GM23338 (cell line): ENCODE data around the gene VMAC. TPM values are rescaled to one million over a fixed set of nuclear protein-coding genes. Genes with fewer than 3 reads are reported as not detected.

Experiments used
- ATAC-seq: fragments of 200-7000 bp; cut with Tn5 transposase; 3 replicates; pipeline ENCODE4 v1.9.1; 2020
- DNase-seq: peaks from one replicate; pipeline ENCODE4 v3.0.0-alpha.2; 2015; ENCODE audit warnings: low spot score
- H2AFZ ChIP-seq: fragments of 200-600 bp; sonication (generic); 2 replicates; pipeline ENCODE4 v1.8.0; 2016; ENCODE audit warnings: antibody characterized with exemption, mild to moderate bottlenecking, moderate library complexity
- H3F3A ChIP-seq: fragments of 200-600 bp; sonication (generic); replicated peaks from 2 replicates; pipeline ENCODE4 v1.8.0; 2017; ENCODE audit warnings: antibody characterized with exemption, mixed run types, low read depth
- H3K27ac ChIP-seq: fragments of 200-600 bp; sonication (generic); 2 replicates; pipeline ENCODE4 v1.6.1; 2016; ENCODE audit warnings: low read depth
- H3K27me3 ChIP-seq: fragments of 200-600 bp; sonication (generic); 2 replicates; pipeline ENCODE4 v1.8.0; 2016; ENCODE audit warnings: mild to moderate bottlenecking, mixed run types, moderate library complexity; ENCODE audit not compliant: insufficient read depth
- H3K36me3 ChIP-seq: fragments of 200-600 bp; sonication (generic); 2 replicates; pipeline ENCODE4 v1.8.0; 2016; ENCODE audit warnings: mild to moderate bottlenecking; ENCODE audit not compliant: insufficient read depth
- H3K4me1 ChIP-seq: fragments of 200-600 bp; sonication (generic); 2 replicates; pipeline ENCODE4 v1.8.0; 2016; ENCODE audit warnings: mild to moderate bottlenecking, moderate library complexity; ENCODE audit not compliant: insufficient read depth
- H3K4me2 ChIP-seq: fragments of 200-600 bp; sonication (generic); 2 replicates; pipeline ENCODE4 v1.7.1; 2017; ENCODE audit warnings: mixed run types
- H3K4me3 ChIP-seq: fragments of 200-600 bp; sonication (generic); 2 replicates; pipeline ENCODE4 v1.6.1; 2016; ENCODE audit warnings: mixed run types
- H3K79me2 ChIP-seq: fragments of 200-600 bp; sonication (generic); replicated peaks from 2 replicates; pipeline ENCODE4 v1.8.0; 2017; ENCODE audit warnings: mild to moderate bottlenecking; ENCODE audit not compliant: insufficient read depth
- H3K9me2 ChIP-seq: fragments of 200-600 bp; sonication (generic); 2 replicates; pipeline ENCODE4 v1.8.0; 2017; ENCODE audit not compliant: insufficient read depth
- H4K20me1 ChIP-seq: fragments of 200-600 bp; sonication (generic); replicated peaks from 2 replicates; pipeline ENCODE4 v1.8.0; 2017; ENCODE audit warnings: mild to moderate bottlenecking; ENCODE audit not compliant: insufficient read depth
- H3K27ac Mint-ChIP-seq: 2 replicates; pipeline ENCODE4 v1.8.0; 2020; ENCODE audit warnings: inconsistent platforms, mild to moderate bottlenecking, moderate library complexity, mixed read lengths
- H3K27me3 Mint-ChIP-seq: 3 replicates; pipeline ENCODE4 v1.8.0; 2022; ENCODE audit warnings: low read depth, mild to moderate bottlenecking, moderate library complexity, mixed read lengths, inconsistent platforms; ENCODE audit not compliant: insufficient read depth, poor library complexity
- H3K36me3 Mint-ChIP-seq: 3 replicates; pipeline ENCODE4 v1.8.0; 2021; ENCODE audit warnings: low read depth, mild to moderate bottlenecking, inconsistent platforms, moderate library complexity, mixed read lengths
- H3K4me1 Mint-ChIP-seq: 3 replicates; pipeline ENCODE4 v1.8.0; 2020; ENCODE audit warnings: mild to moderate bottlenecking, inconsistent platforms, mixed read lengths
- H3K4me3 Mint-ChIP-seq: 3 replicates; pipeline ENCODE4 v1.8.0; 2021; ENCODE audit warnings: moderate library complexity, mild to moderate bottlenecking, inconsistent platforms, mixed read lengths
- H3K9me3 Mint-ChIP-seq: 3 replicates; pipeline ENCODE4 v1.8.0; 2020; ENCODE audit warnings: moderate library complexity, mild to moderate bottlenecking, inconsistent platforms, mixed read lengths
- CREB1 ChIP-seq: fragments of 250-450 bp; sonication (Bioruptor Pico); IDR thresholded peaks from 2 replicates; pipeline ENCODE4 v1.5.0; 2020; ENCODE audit warnings: low read depth, mild to moderate bottlenecking, moderate library complexity
- CTCF ChIP-seq, 2 experiments: fragments of 200-600 bp in 1 of 2; sonication (generic) in 1 of 2; conservative IDR thresholded peaks; 2 replicates each; pipeline versions ENCODE4 v1.5.1 to v1.6.1; 2016 to 2017; ENCODE audit warnings: antibody characterized with exemption in 2 of 2, low read depth in 2 of 2, mild to moderate bottlenecking in 2 of 2, moderate library complexity in 1 of 2
- ETS1 ChIP-seq: IDR thresholded peaks from 2 replicates; pipeline ENCODE4 v1.6.1; 2016; ENCODE audit warnings: antibody characterized with exemption
- EZH2 ChIP-seq: fragments of 200-600 bp; sonication (generic); IDR thresholded peaks from one replicate; pipeline ENCODE4 v1.8.0; 2017; ENCODE audit warnings: antibody characterized with exemption, mild to moderate bottlenecking, low read depth; ENCODE audit not compliant: unreplicated experiment
- EZH2phosphoT487 ChIP-seq: fragments of 200-600 bp; sonication (generic); IDR thresholded peaks from one replicate; pipeline ENCODE4 v1.8.1; 2018; ENCODE audit warnings: antibody characterized with exemption; ENCODE audit not compliant: unreplicated experiment
- JUNB ChIP-seq: IDR thresholded peaks from one replicate; pipeline ENCODE4 v1.6.1; 2016; ENCODE audit warnings: antibody characterized with exemption; ENCODE audit not compliant: unreplicated experiment
- NANOG ChIP-seq: IDR thresholded peaks from 2 replicates; pipeline ENCODE4 v1.6.1; 2016; ENCODE audit warnings: antibody characterized with exemption, borderline replicate concordance
- POLR2AphosphoS5 ChIP-seq: IDR thresholded peaks from 2 replicates; pipeline ENCODE4 v1.6.1; 2016; ENCODE audit warnings: antibody characterized with exemption, low read depth
- REST ChIP-seq: IDR thresholded peaks from one replicate; pipeline ENCODE4 v1.6.1; 2018; ENCODE audit warnings: antibody characterized with exemption; ENCODE audit not compliant: unreplicated experiment
- STAT1 ChIP-seq: IDR thresholded peaks from one replicate; pipeline ENCODE4 v1.6.1; 2016; ENCODE audit warnings: antibody characterized with exemption; ENCODE audit not compliant: unreplicated experiment
- ZNF114 ChIP-seq: fragments of 250-450 bp; sonication (Bioruptor Pico); IDR thresholded peaks from 2 replicates; pipeline ENCODE4 v1.5.0; 2020; ENCODE audit warnings: mild to moderate bottlenecking, moderate library complexity
- ZNF331 ChIP-seq: fragments of 250-450 bp; sonication (Bioruptor Pico); IDR thresholded peaks from 2 replicates; pipeline ENCODE4 v1.5.0; 2020; ENCODE audit warnings: low read depth, mild to moderate bottlenecking, moderate library complexity
- ZNF462 ChIP-seq: fragments of 250-450 bp; sonication (Bioruptor Pico); IDR thresholded peaks from 2 replicates; pipeline ENCODE4 v1.5.0; 2020; ENCODE audit warnings: mild to moderate bottlenecking, moderate library complexity
- polyA plus RNA-seq: library from polyadenylated mRNA; unstranded; fragments of >200 nt; fragmentation: Nextera tagmentation; extraction: Ambion mirVana; gene quantifications from 2 replicates; pipeline ENCODE4 v1.2.1, GENCODE V29; 2016
- total RNA-seq: library from RNA; depleted of rRNA; stranded (reverse); fragments of >200 nt; shearing (Covaris generic); gene quantifications from 2 replicates; pipeline ENCODE4 v1.2.3, GENCODE V29; 2014

Gene VMAC
- total and polyA plus RNA-seq, 2 experiments from 2014 or later = 0.79 to 3.7 TPM

- H3K27ac Mint-ChIP-seq = no peak overlapping the region; the same call in 1 of the 2 replicates
Observed at GRCh38 chr19:5921516-5922160, 17.0 kb downstream of the VMAC start.

More at GRCh38 chr19:5921516-5922160, 17.0 kb downstream of the VMAC start:
- Histone ChIP-seq H3K9me2 (no peaks in the 10 kb centered on the region), H3K4me3 (no peak overlapping the region), H3K27ac (no peak overlapping the region), H3K36me3 (peaks cover 20% of the 10 kb centered on the region), H3K27me3 (no peaks in the 10 kb centered on the region), H3K79me2 (no peaks in the 10 kb centered on the region), H2AFZ (no peak overlapping the region), H4K20me1 (no peaks in the 10 kb centered on the region; the same call in 1 of the 2 replicates), H3K4me1 (no peaks in the 10 kb centered on the region), H3K4me2 (no peak overlapping the region), H3F3A (no peaks in the 10 kb centered on the region)
- no peak for ATAC-seq
- Mint-ChIP-seq H3K4me3 (no peak overlapping the region), H3K4me1 (no peaks in the 10 kb centered on the region), H3K27me3 (peaks cover 2% of the 10 kb centered on the region), H3K36me3 (peaks cover 64% of the 10 kb centered on the region), H3K9me3 (no peaks in the 10 kb centered on the region)
- TF ChIP-seq ZNF331 (CRISPR knock-in tag) (no peak), STAT1 (no peak), ETS1 (no peak), ZNF114 (no peak), REST (no peak), NANOG (no peak), CREB1 (CRISPR knock-in tag) (no peak), EZH2phosphoT487 (no peak), EZH2 (no peak), JUNB (no peak), CTCF (conservative IDR thresholded peaks at IDR 0.05; ENCODE audit: low read depth in 2 of 2) (no peak), POLR2AphosphoS5 (no peak), ZNF462 (CRISPR knock-in tag) (no peak)
- DNase-seq = no peak
